ENCODE measurements around the gene UBE2M. TPM values are rescaled to one million over a fixed set of nuclear protein-coding genes. Genes with fewer than 3 reads are reported as not detected.
"Not testable (repeated sequence)": the region's sequence is repeated elsewhere in the genome, so short reads cannot be mapped to it uniquely, and the experiment has no call there.

UBE2M gene
- total and polyA plus RNA-seq, 2 experiments from 2014 or later: 54.4 to 111 TPM

- Histone ChIP-seq H3K36me3 (replicated peaks; ENCODE audit: insufficient read depth, low read depth) (peaks cover 4% of the 10 kb centered on the region), H2AFZ (no peak overlapping the region), H3K4me3 (peak overlapping the region; percentile 97), H3K9me3 (ENCODE audit: low read depth) (no peaks in the 10 kb centered on the region), H3K79me2 (peaks cover 48% of the 10 kb centered on the region), H3K4me2 (peak overlapping the region; percentile 97), H3K27me3 (no peaks in the 10 kb centered on the region), H3K9me2 (replicated peaks; ENCODE audit: insufficient read depth) (no peaks in the 10 kb centered on the region), H3K27ac (peak overlapping the region; percentile 98), H3K4me1 (ENCODE audit: insufficient read depth) (peaks cover 22% of the 10 kb centered on the region), H4K20me1 (ENCODE audit: insufficient read depth, poor library complexity, severe bottlenecking) (peaks cover 42% of the 10 kb centered on the region)
- DNase-seq (ENCODE audit: low spot score): peak; percentile 88
- WGBS (ENCODE audit: low lambda C conversion rate, missing lambda C conversion rate): 1% methylated on average over 49 of the region's 92 CpGs
- no peak for TF ChIP-seq EZH2phosphoT487 (IDR thresholded peaks at IDR 0.05; ENCODE audit: low read depth, severe bottlenecking, unreplicated experiment)
Observed at GRCh38 chr19:58544591-58545285, 13.7 kb downstream of the UBE2M start.

GRCh38 chr19:58543826-58544590 is 14.4 kb downstream of the UBE2M start, which contains the start of gene TRIM28:
Gene TRIM28 (plus strand): TSS chr19:58544064. CDS start chr19:58544758, 694 bp downstream.
- WGBS (ENCODE audit: low lambda C conversion rate, missing lambda C conversion rate): under 1% methylated on average over 60 of the region's 73 CpGs
- H3K79me2 ChIP-seq: peaks cover 44% of the 10 kb centered on the region
- peak within 1 kb of the TSS; percentile 53 for H2AFZ ChIP-seq

GRCh38 chr19:58542641-58543372 is 15.6 kb downstream of the UBE2M start:
- H3K27me3 ChIP-seq; H3K36me3 ChIP-seq (replicated peaks; ENCODE audit: insufficient read depth, low read depth); H2AFZ ChIP-seq; DNase-seq (ENCODE audit: low spot score); H3K4me3 ChIP-seq; H3K9me3 ChIP-seq (ENCODE audit: low read depth); H3K9me2 ChIP-seq (replicated peaks; ENCODE audit: insufficient read depth): not testable (repeated sequence)
- H3K4me2 ChIP-seq: peak overlapping the region; percentile 80
- H4K20me1 ChIP-seq (ENCODE audit: insufficient read depth, poor library complexity, severe bottlenecking): peaks cover 32% of the 10 kb centered on the region
- peaks cover 33% of the 10 kb centered on the region for H3K4me1 ChIP-seq (ENCODE audit: insufficient read depth)
- H3K27ac ChIP-seq: peak overlapping the region; percentile 98
- 84% methylated on average over 18 of the region's 18 CpGs for WGBS (ENCODE audit: low lambda C conversion rate, missing lambda C conversion rate)
- peaks cover 32% of the 10 kb centered on the region for H3K79me2 ChIP-seq

More at GRCh38 chr19:58543826-58544590, 14.4 kb downstream of the UBE2M start, which contains the start of gene TRIM28:
- no peak for TF ChIP-seq EZH2 (IDR thresholded peaks at IDR 0.05; ENCODE audit: borderline replicate concordance)
- TF ChIP-seq CTCF (IDR thresholded peaks at IDR 0.05; ENCODE audit: poor library complexity): no peak
- no peak for TF ChIP-seq EZH2phosphoT487 (IDR thresholded peaks at IDR 0.05; ENCODE audit: low read depth, severe bottlenecking, unreplicated experiment)
- H3K4me2 ChIP-seq: peak within 1 kb of the TSS; percentile 97
- no peaks in the 10 kb centered on the region for H3K9me3 ChIP-seq (ENCODE audit: low read depth)
- no peaks in the 10 kb centered on the region for H3K27me3 ChIP-seq
- H3K36me3 ChIP-seq (replicated peaks; ENCODE audit: insufficient read depth, low read depth): peaks cover 3% of the 10 kb centered on the region
- H3K4me1 ChIP-seq (ENCODE audit: insufficient read depth): peaks cover 22% of the 10 kb centered on the region
- peak within 1 kb of the TSS; percentile 98 for H3K27ac ChIP-seq
- peak within 1 kb of the TSS; percentile 97 for H3K4me3 ChIP-seq
- peak; percentile 99 for DNase-seq (ENCODE audit: low spot score)
- no peaks in the 10 kb centered on the region for H3K9me2 ChIP-seq (replicated peaks; ENCODE audit: insufficient read depth)
- peaks cover 42% of the 10 kb centered on the region for H4K20me1 ChIP-seq (ENCODE audit: insufficient read depth, poor library complexity, severe bottlenecking)

- H3K4me2 ChIP-seq; DNase-seq (ENCODE audit: low spot score); H3K9me2 ChIP-seq (replicated peaks; ENCODE audit: insufficient read depth); H3K79me2 ChIP-seq; H3K4me3 ChIP-seq; H3K9me3 ChIP-seq (ENCODE audit: low read depth); H2AFZ ChIP-seq; H4K20me1 ChIP-seq (ENCODE audit: insufficient read depth, poor library complexity, severe bottlenecking); H3K36me3 ChIP-seq (replicated peaks; ENCODE audit: insufficient read depth, low read depth); H3K27me3 ChIP-seq: not testable (repeated sequence)
- H3K27ac ChIP-seq: peak overlapping the region; percentile 89
- peaks cover 16% of the 10 kb centered on the region for H3K4me1 ChIP-seq (ENCODE audit: insufficient read depth)
Observed at GRCh38 chr19:58539169-58539559, 19.2 kb downstream of the UBE2M start.

Measured in hepatocyte (in vitro differentiated cells).